GM12865 (cell line): ENCODE measurements around the gene MGAT5B.

Source experiments
- DNase-seq: peaks from one replicate; pipeline ENCODE4 v3.0.0; 2010; ENCODE audit warnings: low read depth
- H3K4me3 ChIP-seq: 2 replicates; pipeline ENCODE4 v1.5.1; 2011; ENCODE audit warnings: mild to moderate bottlenecking, low read depth, low read length, control low read depth
- CTCF ChIP-seq: IDR thresholded peaks from 2 replicates; pipeline ENCODE4 v1.5.1; 2011; ENCODE audit warnings: low read length, control low read depth, low read depth, inconsistent platforms; ENCODE audit not compliant: insufficient read depth; ENCODE audit errors: missing control alignments

MGAT5B gene

GRCh38 chr17:76889323-76889722 lies 21.1 kb downstream of the MGAT5B start:
- no peak for DNase-seq
- H3K4me3 ChIP-seq = no peak overlapping the region
- no peak for TF ChIP-seq CTCF

GRCh38 chr17:76892329-76892728 lies 24.1 kb downstream of the MGAT5B start:
- DNase-seq = no peak
- no peak overlapping the region for H3K4me3 ChIP-seq
- no peak for TF ChIP-seq CTCF

- DNase-seq = no peak
- no peak overlapping the region for H3K4me3 ChIP-seq
- TF ChIP-seq CTCF = no peak
These were observed 25.6 kb downstream of the MGAT5B start for GRCh38 chr17:76893623-76894334.

GRCh38 chr17:76894842-76895241 lies 26.6 kb downstream of the MGAT5B start:
- no peak overlapping the region for H3K4me3 ChIP-seq
- no peak for TF ChIP-seq CTCF

GRCh38 chr17:76897023-76897422 lies 28.8 kb downstream of the MGAT5B start:
- H3K4me3 ChIP-seq = no peak overlapping the region
- no peak for TF ChIP-seq CTCF
- DNase-seq = no peak

More at GRCh38 chr17:76894842-76895241, 26.6 kb downstream of the MGAT5B start:
- no peak for DNase-seq

- no peak overlapping the region for H3K4me3 ChIP-seq
- TF ChIP-seq CTCF = no peak
- DNase-seq = no peak
These were observed 31.2 kb downstream of the MGAT5B start for GRCh38 chr17:76899414-76899813.

GRCh38 chr17:76900723-76901122 lies 32.5 kb downstream of the MGAT5B start:
- no peak for TF ChIP-seq CTCF

More at GRCh38 chr17:76900723-76901122, 32.5 kb downstream of the MGAT5B start:
- no peak overlapping the region for H3K4me3 ChIP-seq
- no peak for DNase-seq
